ENCODE data around the gene PRKG1. TPM values are rescaled to one million over a fixed set of nuclear protein-coding genes. Genes with fewer than 3 reads are reported as not detected.

The PRKG1 gene
- 0.43 and 1.2 TPM in 2 replicates for total RNA-seq

GRCh38 chr10:51074238-51075028 is at the start of gene PRKG1:
Gene PRKG1, plus strand, starts transcription at chr10:51074487.

GRCh38 chr10:51699475-51700227 is 625.4 kb downstream of the PRKG1 start, which contains the start of gene CSTF2T:
Gene CSTF2T, minus strand, starts transcription at chr10:51699595. Its CDS starts 46 bp downstream, at chr10:51699549.

GRCh38 chr10:52313933-52314821 is 1239.9 kb downstream of the PRKG1 start, which contains the start of gene DKK1:
Gene DKK1, plus strand, starts transcription at chr10:52314281. Its CDS starts 154 bp downstream, at chr10:52314435.

Small RNA genes within 50 kb of the gene (small RNA-seq; reads per million reads assigned to genes)
- 0.14 reads per million for gene MIR605

Other genes starting within 250 kb of the PRKG1 start
- 0.39 and 3.3 TPM in 2 replicates for gene A1CF, start 188.9 kb upstream of the PRKG1 start, total RNA-seq

Data from placental epithelial cell (primary cell).